Measurements from ENCODE around the gene IZUMO4.

Gene IZUMO4

DNA sequence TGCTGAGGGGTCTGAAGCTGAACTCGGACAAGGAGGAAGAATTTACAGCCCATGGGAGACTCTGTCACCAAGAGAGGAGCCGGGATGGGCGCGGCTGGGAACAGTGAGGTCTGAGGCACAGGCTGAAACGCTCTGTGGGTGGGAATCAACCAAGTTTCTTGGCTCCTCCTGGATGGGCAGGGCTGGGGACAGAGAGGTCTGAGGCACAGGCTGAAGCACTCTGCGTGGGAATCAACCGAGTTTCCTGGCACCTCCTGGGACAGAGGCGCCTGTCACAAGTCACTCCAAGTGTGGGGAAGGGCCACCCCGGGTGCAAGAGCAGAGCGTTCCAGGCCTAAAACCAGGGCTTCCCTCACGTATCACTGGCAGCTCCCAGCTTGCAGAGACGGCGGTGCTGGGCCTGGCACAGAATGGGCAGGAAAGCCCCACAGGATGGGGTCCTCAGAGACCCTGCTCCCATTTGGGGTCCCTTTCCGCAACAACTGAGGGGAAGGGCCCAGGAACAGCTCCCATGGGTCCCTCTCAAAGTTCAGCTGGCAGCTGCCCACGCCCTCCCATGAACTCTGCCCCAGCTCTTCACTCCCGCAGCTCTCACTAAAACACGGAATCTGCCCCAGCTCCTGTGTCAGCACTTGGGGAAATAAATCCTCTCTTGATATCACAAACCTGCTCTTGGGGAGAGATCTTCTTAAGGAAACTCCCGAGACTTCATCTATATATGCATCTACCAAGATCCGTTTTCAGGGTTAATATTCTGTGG, 36.2 kb downstream of the IZUMO4 start:
- no peak overlapping the region for H3K27ac ChIP-seq

GRCh38 chr19:2135474-2136402, 39.0 kb downstream of the IZUMO4 start:
- Histone ChIP-seq H3K4me3 (no peak overlapping the region), H3K27ac (no peak overlapping the region)

More for the DNA sequence above, 36.2 kb downstream of the IZUMO4 start:
- H3K4me3 ChIP-seq: no peak overlapping the region

- no peak overlapping the region for H3K4me3 ChIP-seq
- no peak overlapping the region for H3K27ac ChIP-seq
Measured at GRCh38 chr19:2136796-2137195, 40.1 kb downstream of the IZUMO4 start.

DNA sequence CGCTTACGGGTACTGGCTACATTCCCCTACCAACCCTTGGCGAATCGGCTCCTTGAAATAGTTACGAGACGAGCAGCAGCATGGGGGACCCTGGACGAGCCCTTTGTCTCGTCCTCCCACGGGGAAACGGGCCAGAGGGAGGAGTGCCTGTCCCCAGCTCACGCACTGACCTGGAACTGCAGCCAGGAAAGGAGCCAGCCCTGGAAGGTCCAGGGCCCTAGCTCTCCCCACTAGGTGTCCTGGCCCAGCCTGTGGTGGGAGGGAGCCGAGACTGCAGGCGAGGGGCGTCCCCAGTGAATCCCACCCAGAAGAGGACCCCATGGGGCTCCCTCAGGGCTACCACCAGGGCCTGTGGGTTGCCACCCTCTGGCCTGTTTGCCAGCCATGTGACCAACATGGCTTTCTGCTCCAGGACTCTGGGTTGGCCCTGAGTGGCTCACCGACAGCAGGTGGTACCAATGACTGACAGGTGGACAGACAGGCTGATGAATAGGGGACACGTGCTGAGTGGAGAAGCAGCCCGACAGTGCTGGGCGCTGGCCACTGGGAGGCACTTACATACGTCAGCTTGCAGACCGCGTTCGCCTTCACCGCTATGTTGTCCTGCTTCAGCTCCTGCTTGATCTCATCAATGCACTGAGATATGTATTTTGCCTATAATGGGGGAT, 41.5 kb downstream of the IZUMO4 start:
- Histone ChIP-seq H3K27ac (peak overlapping the region in 1 of 21 experiments; percentile 3), H3K4me3 (no peak overlapping the region)

DNA sequence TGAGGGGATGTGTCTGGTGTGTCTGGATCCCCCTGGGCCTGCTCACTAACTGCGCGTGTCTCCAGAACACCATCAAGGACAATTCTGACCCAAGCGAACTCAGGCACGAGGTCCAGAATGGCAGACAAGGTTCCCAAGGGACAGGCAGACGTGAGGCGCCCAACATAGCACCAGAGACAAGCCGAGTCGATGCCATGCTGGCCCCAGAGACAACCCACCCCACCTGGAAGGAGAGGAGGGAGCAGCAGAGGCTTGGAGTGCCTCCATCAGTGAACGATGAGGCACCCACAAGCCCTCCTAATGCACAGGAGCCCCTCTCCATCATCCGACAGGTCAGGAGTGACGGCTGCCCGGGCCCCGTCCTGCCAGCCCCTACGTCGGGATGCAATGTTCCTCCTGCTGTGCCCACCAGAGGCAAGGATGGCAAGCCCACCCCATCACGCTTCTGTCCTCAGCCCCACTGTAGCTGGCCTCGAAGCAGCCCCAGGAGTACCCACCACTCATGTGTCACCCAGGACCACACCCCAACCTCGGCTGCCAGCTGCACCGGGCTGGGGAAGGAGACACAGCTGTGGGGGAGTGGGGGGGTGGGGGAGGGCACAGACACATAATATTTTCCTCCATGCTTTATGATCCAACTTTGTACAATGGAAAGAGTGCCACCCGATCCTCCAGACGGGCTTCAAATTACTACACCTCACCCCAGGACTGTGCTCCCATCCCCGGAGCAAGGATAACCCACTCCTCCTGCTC, 42.8 kb downstream of the IZUMO4 start:
- Histone ChIP-seq H3K27ac (no peak overlapping the region), H3K4me3 (no peak overlapping the region)

DNA sequence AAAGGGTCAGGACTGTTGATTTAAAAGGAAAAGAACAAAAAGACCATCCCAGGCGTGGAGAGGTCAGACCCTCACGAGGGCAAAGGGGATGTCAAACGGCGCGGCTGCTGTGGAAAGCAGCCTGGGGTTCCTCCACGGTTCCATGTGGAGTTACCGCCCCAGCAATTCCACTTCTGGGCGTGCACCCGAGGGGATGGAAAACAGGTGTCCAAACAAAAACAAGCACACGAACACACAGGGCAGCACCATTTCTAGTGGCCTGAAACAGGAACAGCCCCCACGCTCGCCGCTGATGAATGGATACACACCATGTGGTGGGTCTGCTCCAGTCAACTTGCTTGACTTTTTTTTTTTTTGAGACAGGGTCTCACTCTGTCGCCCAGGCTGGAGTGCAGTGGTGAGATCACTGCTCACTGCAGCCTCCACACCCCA, 43.4 kb downstream of the IZUMO4 start:
- no peak overlapping the region for H3K27ac ChIP-seq
- H3K4me3 ChIP-seq: no peak overlapping the region

GRCh38 chr19:2142173-2142829, 45.6 kb downstream of the IZUMO4 start:
- H3K27ac ChIP-seq: no peak overlapping the region
- H3K4me3 ChIP-seq: no peak overlapping the region

DNA sequence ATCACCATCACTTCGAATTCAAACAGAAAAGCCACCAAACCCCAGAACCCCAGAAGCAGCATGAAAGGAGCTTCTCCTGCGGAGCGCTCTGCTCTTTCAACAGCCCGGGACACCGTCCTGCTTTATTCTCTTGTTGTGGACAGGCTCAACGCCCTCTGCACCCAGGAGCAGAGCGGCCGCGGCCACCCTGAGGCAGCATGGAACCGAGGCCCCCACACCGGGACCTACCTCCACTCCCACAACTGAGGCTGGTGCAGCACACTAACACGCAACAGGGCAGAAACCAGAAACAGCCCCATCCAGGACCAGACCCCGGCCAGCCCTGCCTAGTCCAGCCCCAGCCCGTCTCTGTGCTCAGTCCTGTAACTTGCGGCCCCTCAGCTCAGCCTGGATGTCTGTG, 47.5 kb downstream of the IZUMO4 start:
- H3K27ac ChIP-seq: no peak overlapping the region
- H3K4me3 ChIP-seq: no peak overlapping the region

DNA sequence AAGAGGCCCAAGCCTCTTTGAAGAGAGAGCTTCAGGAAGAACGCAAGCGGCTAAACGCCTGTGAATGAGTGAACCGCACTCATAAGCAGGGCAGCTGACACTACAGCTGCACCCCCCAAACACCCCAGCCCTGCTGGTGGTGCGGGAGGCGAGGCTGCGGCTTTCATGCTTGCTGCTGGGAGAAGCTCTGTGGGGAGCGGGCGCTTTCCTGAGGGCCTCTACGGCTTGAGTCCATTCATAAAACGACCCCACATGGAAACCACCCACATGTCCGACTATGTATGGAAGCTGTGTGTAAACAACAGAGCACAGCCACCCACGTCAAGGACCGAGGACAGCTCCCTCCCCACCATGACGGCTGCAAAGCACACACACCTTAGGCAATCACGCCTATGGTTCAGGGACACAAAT, 49.1 kb downstream of the IZUMO4 start:
- Histone ChIP-seq H3K27ac (no peak overlapping the region), H3K4me3 (no peak overlapping the region)

- peak overlapping the region in 1 of 21 experiments; percentile 9 for H3K27ac ChIP-seq
- no peak overlapping the region for H3K4me3 ChIP-seq
Measured at GRCh38 chr19:2148482-2149135, 51.9 kb downstream of the IZUMO4 start.
